ENCODE results near the gene SRL.

SRL gene

DNA sequence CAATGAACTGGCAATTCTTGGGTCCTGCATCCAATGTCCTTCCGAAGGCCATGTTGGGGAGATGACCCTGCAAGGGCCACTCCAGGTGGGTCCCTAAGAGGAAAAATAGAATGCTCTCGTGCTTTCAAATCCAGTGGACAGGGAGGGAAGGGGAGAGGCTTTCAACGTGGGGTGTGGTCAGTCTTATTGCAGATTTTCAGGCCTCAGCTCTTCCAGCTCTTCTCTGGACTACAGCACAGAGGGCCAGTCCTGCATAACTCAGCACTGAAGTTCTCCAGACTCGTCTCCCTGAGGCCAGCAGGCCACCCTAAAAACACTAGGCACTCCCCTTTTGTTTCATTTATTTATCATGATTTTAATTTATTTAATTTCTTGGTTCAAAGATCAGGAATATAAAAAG, 43.1 kb downstream of the SRL start:
- no peak for DNase-seq

DNA sequence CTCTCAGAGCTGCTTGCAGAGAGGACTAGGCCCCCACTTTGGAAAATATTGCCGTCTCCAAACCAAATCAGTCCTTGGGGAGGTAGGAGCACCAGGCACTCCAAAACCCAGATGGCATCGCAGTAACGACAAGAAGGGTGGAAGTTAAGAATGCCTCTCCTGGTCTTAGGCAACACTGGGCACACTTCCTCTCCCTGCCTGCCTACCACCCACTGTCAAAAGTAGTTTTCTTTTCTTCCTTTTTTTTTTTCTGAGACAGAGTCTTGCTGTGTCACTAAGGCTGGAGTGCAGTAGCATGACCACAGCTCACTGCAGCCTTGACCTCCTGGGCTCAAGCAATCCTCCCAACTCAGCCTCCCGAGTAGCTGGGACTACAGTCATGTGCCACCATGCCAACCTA, 47.2 kb downstream of the SRL start:
- no peak for DNase-seq

- DNase-seq, result no peak
Observed at GRCh38 chr16:4193920-4194319, 48.0 kb downstream of the SRL start.

GRCh38 chr16:4192206-4192605, 49.7 kb downstream of the SRL start:
- DNase-seq, result no peak

DNA sequence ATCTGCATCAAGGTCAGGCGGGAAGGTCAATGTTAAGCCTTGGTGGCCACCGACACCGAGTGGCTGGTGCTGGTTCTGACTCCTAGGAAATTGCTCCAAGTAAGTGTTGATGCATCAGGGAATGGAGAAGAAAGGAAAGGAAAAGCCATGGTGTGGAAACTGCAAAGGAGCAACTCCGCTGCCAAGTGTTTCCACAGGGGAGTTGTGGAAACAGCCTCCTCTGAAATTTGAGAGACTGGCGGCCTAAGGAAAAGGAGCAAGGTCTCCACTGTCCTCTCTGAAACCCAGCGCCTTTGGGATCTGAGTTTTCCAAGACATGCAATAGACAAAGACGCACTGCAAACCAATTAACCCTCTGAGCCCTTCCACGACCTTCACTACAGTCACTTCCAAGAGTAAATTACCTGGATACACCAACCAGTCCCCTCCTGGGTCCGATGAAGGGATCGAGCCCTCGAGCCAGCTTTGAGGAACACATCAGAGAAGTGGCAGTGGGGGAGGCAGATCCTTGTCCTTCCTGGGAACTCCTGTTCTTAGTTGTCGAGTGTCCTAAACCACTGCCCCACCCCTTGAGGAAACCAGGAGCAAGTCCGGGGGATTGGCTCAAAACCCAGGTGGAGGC, 51.1 kb downstream of the SRL start:
- no peak for DNase-seq

- no peak for DNase-seq
Observed at GRCh38 chr16:4190086-4190485, 51.8 kb downstream of the SRL start.

DNA sequence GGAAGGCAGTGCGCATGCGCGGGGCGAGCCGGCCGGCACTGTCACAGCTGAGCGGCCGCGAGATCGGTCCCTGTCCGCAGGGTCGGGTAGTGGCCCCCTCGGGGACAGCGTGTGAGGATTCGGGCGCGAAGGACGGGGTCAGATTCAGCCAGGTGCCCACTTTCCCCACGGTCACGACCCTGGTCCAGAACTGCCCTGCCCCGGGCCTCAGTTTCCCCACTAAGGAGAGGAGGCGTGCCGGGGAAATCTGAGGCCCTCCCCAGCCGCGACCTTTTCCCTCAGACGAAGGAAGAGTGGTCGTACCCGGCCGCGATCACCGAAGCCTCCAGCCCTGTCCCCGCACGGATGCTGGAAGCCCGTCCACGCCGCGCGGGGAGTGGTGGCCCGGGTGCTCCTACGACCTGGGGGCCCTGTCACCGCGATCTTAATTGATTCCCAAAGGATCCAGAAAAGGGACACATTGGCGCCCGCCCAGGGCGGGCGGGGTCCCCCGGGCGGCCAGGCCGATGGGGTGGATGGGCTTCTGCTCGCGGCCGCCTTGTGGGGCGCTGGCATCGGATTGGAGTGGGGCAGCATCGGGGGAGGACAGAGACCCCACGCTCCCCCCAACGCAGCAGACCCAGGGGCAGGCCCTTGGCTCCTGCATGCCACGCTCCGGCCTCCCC, 57.7 kb downstream of the SRL start:
- no peak for DNase-seq

GRCh38 chr16:4183237-4184037, 58.4 kb downstream of the SRL start:
- peak; percentile 96 for DNase-seq

- DNase-seq, result no peak
Observed at GRCh38 chr16:4182581-4183236, 59.2 kb downstream of the SRL start.

GRCh38 chr16:4180511-4180910, 61.4 kb downstream of the SRL start:
- no peak for DNase-seq

DNA sequence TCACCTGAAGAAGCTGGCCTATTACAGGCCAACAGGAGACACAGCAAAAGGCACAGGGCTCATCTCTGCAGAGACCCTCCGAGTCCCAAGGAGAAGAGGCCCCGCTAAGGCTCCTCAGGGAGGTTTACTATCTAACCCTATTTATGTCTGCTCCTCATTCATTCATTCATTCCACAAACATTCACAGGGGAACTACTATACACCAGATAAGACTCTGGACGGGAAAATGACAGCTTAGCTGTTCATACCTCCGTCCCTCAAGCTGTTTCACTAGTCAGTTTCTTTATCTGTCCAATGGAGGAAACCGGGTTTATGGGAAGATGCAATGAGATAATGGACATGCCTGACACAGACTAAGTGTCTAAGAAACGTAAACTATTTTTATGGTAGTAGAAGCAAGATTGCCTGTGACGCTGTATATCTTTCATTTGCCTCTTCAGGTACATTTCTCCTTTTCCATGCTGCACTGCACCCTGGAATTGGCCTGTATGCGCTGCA, 62.1 kb downstream of the SRL start:
- no peak for DNase-seq

GRCh38 chr16:4179020-4179419, 62.9 kb downstream of the SRL start:
- DNase-seq, result no peak

DNA sequence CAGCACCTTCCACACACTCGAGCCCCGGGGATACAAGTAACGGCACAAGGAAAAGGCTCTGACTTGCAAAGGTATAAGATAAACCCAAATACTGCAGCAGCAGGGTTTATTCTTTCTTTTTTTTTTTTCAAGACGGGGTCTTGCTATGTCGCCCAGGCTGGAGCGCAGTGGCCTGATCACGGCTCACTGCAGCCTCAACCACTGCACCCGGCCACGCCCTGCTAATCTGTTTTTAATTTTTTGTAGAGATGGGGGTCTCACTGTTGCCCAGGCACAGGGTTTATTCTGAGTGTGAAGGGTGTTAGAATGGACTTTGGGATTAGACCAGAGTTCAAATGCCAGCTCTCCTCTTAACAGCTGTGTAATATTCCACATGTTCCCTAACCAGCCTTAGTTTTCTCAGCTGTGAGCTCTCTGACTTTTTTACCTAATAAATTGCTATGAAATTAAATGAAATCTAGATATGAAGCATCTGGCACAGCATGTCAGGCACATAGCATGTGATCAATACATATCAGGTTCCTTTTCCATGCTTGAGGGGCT, 63.3 kb downstream of the SRL start:
- no peak for DNase-seq

GRCh38 chr16:4176906-4177417, 64.9 kb downstream of the SRL start:
- no peak for DNase-seq

DNA sequence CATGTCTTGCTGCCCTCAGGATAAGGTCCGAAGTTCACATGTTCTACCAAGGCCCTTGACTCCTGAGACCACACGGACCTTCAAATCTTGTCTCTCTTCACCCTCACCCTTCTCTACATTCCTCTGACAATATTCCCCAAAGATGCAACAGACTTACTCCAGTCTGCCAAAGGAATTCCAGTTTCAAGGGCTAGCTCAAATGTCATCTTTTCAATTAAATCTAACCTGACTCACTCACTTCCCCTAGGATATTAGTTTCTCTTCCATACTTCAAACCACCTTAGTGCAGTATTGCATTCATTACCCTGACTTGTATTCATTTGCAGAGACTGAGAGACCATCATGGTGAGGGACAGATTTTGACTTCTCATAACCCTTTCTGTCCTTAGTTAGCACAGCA, 66.0 kb downstream of the SRL start:
- DNase-seq, result no peak

DNA sequence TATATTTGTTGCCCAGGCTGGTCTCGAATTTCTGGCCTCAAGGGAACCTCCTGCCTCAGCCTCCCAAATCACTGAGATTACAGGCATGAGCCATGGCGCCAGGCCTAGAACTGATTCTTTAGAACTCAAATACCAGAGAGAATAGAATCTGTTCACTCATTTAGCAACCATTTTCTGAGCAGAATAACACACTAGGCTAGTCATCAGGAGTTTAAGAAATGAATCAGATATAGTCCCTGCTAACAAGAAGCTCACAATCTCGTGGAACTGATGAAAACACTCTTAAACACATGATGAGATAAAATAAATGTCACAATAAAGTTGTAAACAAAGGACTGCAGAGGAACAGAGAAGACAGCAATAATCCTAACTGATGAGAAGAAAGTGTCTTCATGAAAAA, 69.8 kb downstream of the SRL start:
- DNase-seq, result no peak

GRCh38 chr16:4169415-4169814, 72.5 kb downstream of the SRL start:
- DNase-seq, result no peak

DNA sequence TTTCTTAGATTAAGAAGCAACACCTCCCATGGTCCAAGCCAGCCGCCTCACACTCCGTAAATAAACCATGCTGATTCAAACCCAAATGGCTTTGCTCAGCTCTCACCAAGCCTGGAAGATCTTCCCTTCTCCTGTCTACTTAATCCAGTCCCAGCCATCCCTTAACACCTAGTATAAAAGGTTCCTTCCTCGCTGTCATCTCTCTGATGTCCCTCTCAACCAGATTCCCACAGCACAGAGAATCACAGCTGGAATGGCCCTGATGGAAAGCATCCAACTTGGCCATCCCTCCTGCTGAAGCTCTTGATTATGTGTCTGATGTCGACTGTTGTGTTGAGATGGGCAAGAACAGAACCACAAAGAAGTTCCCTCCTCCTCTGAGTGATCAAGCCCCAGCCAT, 75.1 kb downstream of the SRL start:
- DNase-seq, result no peak

GRCh38 chr16:4160658-4161430, 81.0 kb downstream of the SRL start:
- DNase-seq, result no peak

- no peak for DNase-seq
Observed at GRCh38 chr16:4159726-4160125, 82.2 kb downstream of the SRL start.

DNA sequence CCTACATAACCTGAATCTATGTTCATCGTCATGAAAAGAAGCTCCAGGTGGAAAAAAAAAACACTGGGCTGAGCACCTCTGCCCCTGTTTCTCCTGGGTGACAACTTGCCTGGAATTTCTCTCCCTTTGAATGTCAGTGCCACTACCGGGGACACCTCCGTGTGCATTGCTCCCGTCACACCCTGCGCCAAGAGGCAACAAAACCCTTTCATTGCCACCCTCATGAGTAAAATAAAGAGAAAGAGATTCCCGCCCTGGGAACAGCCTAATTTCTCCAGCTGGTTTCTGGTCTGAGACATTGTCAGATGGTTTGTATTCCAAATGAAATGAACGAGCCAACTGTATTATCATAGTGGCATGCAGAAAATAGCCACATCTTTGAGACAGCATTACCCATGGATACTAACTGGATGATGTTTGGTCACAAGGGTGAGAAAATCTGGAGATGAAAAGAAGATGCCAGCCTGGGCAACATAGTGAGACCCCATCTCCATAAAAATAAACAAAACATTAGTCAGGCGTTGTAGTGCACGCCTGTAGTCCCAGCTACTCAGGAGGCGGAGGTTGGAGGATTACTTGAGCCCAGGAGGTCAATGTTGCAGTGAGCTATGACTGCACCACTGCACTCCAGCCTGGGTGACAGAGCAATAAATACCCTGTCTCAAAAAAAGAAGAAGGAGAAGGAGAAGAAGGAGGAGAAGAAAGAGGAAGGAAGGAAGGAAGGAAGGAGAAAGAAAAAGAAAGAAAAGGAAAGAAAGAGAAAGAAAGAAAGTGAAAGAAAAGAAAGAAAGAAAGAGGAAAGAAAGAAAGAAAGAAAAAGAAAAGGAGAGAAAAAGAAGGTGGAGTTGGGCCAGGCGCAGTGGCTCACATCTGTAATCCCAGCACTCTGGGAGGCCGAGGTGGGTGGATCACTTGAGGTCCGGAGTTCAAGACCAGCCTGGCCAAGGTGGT, 83.5 kb downstream of the SRL start:
- DNase-seq, result no peak
